ENCODE results near the gene HBS1L. TPM values are rescaled to one million over a fixed set of nuclear protein-coding genes. Genes with fewer than 3 reads are reported as not detected.

The HBS1L gene
- total RNA-seq, 1 donor, result 114 TPM

- DNase-seq (ENCODE audit: low read depth), result no peak
- H3K4me3 ChIP-seq (ENCODE audit: low read depth, low read length), result no peak overlapping the region
- TF ChIP-seq CTCF (IDR thresholded peaks at IDR 0.05; ENCODE audit: insufficient read depth, low read depth, low read length), result no peak
Measured at GRCh38 chr6:135047336-135047735, 7.3 kb downstream of the HBS1L start.

GRCh38 chr6:135046912-135047311, 7.7 kb downstream of the HBS1L start:
- no peak overlapping the region for H3K4me3 ChIP-seq (ENCODE audit: low read depth, low read length)
- TF ChIP-seq CTCF (IDR thresholded peaks at IDR 0.05; ENCODE audit: insufficient read depth, low read depth, low read length), result no peak
- no peak for DNase-seq (ENCODE audit: low read depth)

- no peak for TF ChIP-seq CTCF (IDR thresholded peaks at IDR 0.05; ENCODE audit: insufficient read depth, low read depth, low read length)
- no peak for DNase-seq (ENCODE audit: low read depth)
- H3K4me3 ChIP-seq (ENCODE audit: low read depth, low read length), result no peak overlapping the region
Measured at GRCh38 chr6:135044639-135045038, 10.0 kb downstream of the HBS1L start.

GRCh38 chr6:135043846-135044245, 10.8 kb downstream of the HBS1L start:
- no peak overlapping the region for H3K4me3 ChIP-seq (ENCODE audit: low read depth, low read length)
- DNase-seq (ENCODE audit: low read depth), result no peak
- TF ChIP-seq CTCF (IDR thresholded peaks at IDR 0.05; ENCODE audit: insufficient read depth, low read depth, low read length), result no peak

- no peak overlapping the region for H3K4me3 ChIP-seq (ENCODE audit: low read depth, low read length)
- no peak for TF ChIP-seq CTCF (IDR thresholded peaks at IDR 0.05; ENCODE audit: insufficient read depth, low read depth, low read length)
- no peak for DNase-seq (ENCODE audit: low read depth)
Measured at GRCh38 chr6:135043364-135043763, 11.3 kb downstream of the HBS1L start.

GRCh38 chr6:135038335-135038734, 16.3 kb downstream of the HBS1L start:
- no peak for TF ChIP-seq CTCF (IDR thresholded peaks at IDR 0.05; ENCODE audit: insufficient read depth, low read depth, low read length)
- no peak for DNase-seq (ENCODE audit: low read depth)
- H3K4me3 ChIP-seq (ENCODE audit: low read depth, low read length), result no peak overlapping the region

- no peak for DNase-seq (ENCODE audit: low read depth)
- no peak overlapping the region for H3K4me3 ChIP-seq (ENCODE audit: low read depth, low read length)
- TF ChIP-seq CTCF (IDR thresholded peaks at IDR 0.05; ENCODE audit: insufficient read depth, low read depth, low read length), result no peak
Measured at GRCh38 chr6:135037541-135037940, 17.1 kb downstream of the HBS1L start.

Data from fibroblast of villous mesenchyme (primary cell).